ENCODE measurements around the gene PRR32.

GRCh38 chrX:126819429-126819828, at the start of gene PRR32:
- TF ChIP-seq CTCF (tag by site-specific recombination; IDR thresholded peaks at IDR 0.05) (no peak), ZSCAN16 (tag by site-specific recombination; IDR thresholded peaks at IDR 0.05) (no peak), ZBTB8A (tag by site-specific recombination; IDR thresholded peaks at IDR 0.05) (no peak), HOXA7 (CRISPR knock-in tag; IDR thresholded peaks at IDR 0.05; ENCODE audit: borderline replicate concordance) (no peak), REST (tag by site-specific recombination; IDR thresholded peaks at IDR 0.05) (no peak), PATZ1 (tag by site-specific recombination; IDR thresholded peaks at IDR 0.05) (no peak), YY1 (tag by site-specific recombination; IDR thresholded peaks at IDR 0.05) (no peak), GLI4 (tag by site-specific recombination; IDR thresholded peaks at IDR 0.05) (no peak), ZBTB1 (tag by site-specific recombination; IDR thresholded peaks at IDR 0.05) (no peak), ZBTB17 (tag by site-specific recombination; IDR thresholded peaks at IDR 0.05) (no peak), TRIM28 (IDR thresholded peaks at IDR 0.05; ENCODE audit: borderline replicate concordance, low read length) (no peak), MYNN (tag by site-specific recombination; IDR thresholded peaks at IDR 0.05; ENCODE audit: borderline replicate concordance) (no peak), PRDM6 (tag by site-specific recombination; IDR thresholded peaks at IDR 0.05) (no peak)
